Mesendoderm (in vitro differentiated cells): Measurements from ENCODE around the gene MCAM.

Experiments
- DNase-seq: peaks from one replicate; pipeline ENCODE4 v3.0.0; 2013
- H2AK5ac ChIP-seq: 2 replicates; pipeline ENCODE4 v1.6.1; 2013; ENCODE audit warnings: low read length, inconsistent platforms
- H2BK120ac ChIP-seq: 2 replicates; pipeline ENCODE4 v1.6.1; 2013; ENCODE audit warnings: low read depth, mild to moderate bottlenecking, low read length, moderate library complexity, mixed read lengths
- H2BK15ac ChIP-seq: replicated peaks from 2 replicates; pipeline ENCODE4 v1.6.1; 2013; ENCODE audit warnings: low read depth, mild to moderate bottlenecking, moderate library complexity
- H2BK5ac ChIP-seq: 2 replicates; pipeline ENCODE4 v1.6.1; 2013; ENCODE audit warnings: low read length, inconsistent platforms
- H3K18ac ChIP-seq: 2 replicates; pipeline ENCODE4 v1.6.1; 2013; ENCODE audit warnings: mild to moderate bottlenecking, low read length, mixed read lengths
- H3K23ac ChIP-seq: one replicate; pipeline ENCODE4 v1.6.1; 2013; ENCODE audit warnings: low read length
- H3K27ac ChIP-seq: 2 replicates; pipeline ENCODE4 v1.5.1; 2013; ENCODE audit warnings: low read depth, mild to moderate bottlenecking, inconsistent platforms, low read length, moderate library complexity
- H3K27me3 ChIP-seq: 2 replicates; pipeline ENCODE4 v1.6.1; 2013; ENCODE audit warnings: low read length, control low read depth, mild to moderate bottlenecking, inconsistent platforms; ENCODE audit not compliant: insufficient read depth, poor library complexity
- H3K36me3 ChIP-seq: 2 replicates; pipeline ENCODE4 v1.6.1; 2013; ENCODE audit warnings: low read length, inconsistent platforms; ENCODE audit not compliant: control insufficient read depth, insufficient read depth
- H3K4ac ChIP-seq: one replicate; pipeline ENCODE4 v1.6.1; 2013; ENCODE audit warnings: low read depth, mild to moderate bottlenecking, low read length, moderate library complexity
- H3K4me1 ChIP-seq: 2 replicates; pipeline ENCODE4 v1.6.1; 2013; ENCODE audit warnings: low read depth, low read length, inconsistent platforms; ENCODE audit not compliant: control insufficient read depth
- H3K4me2 ChIP-seq: 2 replicates; pipeline ENCODE4 v1.6.1; 2013; ENCODE audit warnings: low read length
- H3K4me3 ChIP-seq: 2 replicates; pipeline ENCODE4 v1.5.1; 2013; ENCODE audit warnings: mild to moderate bottlenecking, low read length
- H3K56ac ChIP-seq: one replicate; pipeline ENCODE4 v1.6.1; 2013; ENCODE audit warnings: low read length
- H3K79me1 ChIP-seq: 2 replicates; pipeline ENCODE4 v1.6.1; 2013; ENCODE audit warnings: low read length, inconsistent platforms
- H3K79me2 ChIP-seq: 2 replicates; pipeline ENCODE4 v1.6.1; 2013; ENCODE audit warnings: mild to moderate bottlenecking, low read length; ENCODE audit not compliant: control insufficient read depth, insufficient read depth
- H3K9ac ChIP-seq: 2 replicates; pipeline ENCODE4 v1.6.1; 2013; ENCODE audit warnings: low read length, inconsistent platforms
- H4K5ac ChIP-seq: one replicate; pipeline ENCODE4 v1.6.1; 2013; ENCODE audit warnings: low read length
- H4K8ac ChIP-seq: one replicate; pipeline ENCODE4 v1.6.1; 2013; ENCODE audit warnings: low read depth, mild to moderate bottlenecking, control low read depth, low read length, moderate library complexity
- WGBS: extraction: QIAGEN DNeasy Blood & Tissue Kit; methylation state at CpG from one replicate; pipeline ENCODE4 v1.1.7; 2013; ENCODE audit warnings: low lambda C conversion rate, missing lambda C conversion rate; ENCODE audit not compliant: insufficient coverage; ENCODE audit errors: extremely low coverage; 5-methylcytosine and 5-hydroxymethylcytosine counted together

Gene MCAM

DNA sequence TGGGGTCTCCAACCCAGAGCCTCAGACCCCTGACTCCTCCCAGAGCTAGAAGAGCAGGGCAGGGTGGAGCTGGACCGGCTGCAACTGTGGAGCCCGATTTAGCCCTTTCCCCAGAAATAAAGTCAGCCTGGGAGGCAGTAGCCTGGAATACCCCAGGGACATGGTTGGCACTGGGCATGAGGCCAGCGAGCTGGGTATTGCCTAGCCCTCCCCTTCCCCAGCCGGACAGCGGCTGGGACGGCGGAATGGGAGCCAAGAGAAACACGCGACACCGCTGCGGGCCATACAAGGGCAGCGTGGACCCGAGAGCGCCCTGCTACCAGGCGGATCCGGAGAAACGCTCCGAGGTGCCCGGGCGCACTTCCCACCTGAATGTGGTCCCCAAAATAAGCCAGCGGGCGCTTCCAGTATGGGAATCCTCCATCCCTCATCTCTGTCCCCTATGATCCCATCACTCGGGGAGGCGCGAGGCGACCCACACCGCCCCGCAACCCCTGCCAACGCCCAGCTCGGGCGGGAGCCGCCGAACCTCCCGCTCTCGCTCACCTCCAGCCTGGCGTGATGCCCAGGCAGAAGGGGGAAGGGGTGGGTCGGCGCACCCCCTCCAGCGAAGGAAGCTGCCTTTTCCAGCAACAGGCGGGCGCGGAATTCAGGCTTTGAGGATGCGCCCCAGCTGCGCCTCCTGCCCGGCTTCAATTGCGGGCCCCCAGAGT is 758 bp downstream of the MCAM start:
- Histone ChIP-seq H3K23ac (peak overlapping the region; percentile 89), H2BK15ac (no peak overlapping the region), H3K27ac (no peak overlapping the region), H4K5ac (no peak overlapping the region), H3K4ac (no peak overlapping the region), H3K18ac (peak overlapping the region; percentile 44), H3K27me3 (no peaks in the 10 kb centered on the region), H3K9ac (peak overlapping the region; percentile 88), H2BK120ac (no peak overlapping the region), H3K56ac (peak overlapping the region; percentile 90), H3K79me1 (peaks cover 4% of the 10 kb centered on the region), H3K4me3 (peak overlapping the region; percentile 65), H2BK5ac (no peak overlapping the region), H3K36me3 (peaks cover 4% of the 10 kb centered on the region), H3K79me2 (no peaks in the 10 kb centered on the region), H2AK5ac (no peak overlapping the region), H4K8ac (no peak overlapping the region), H3K4me2 (peak overlapping the region; percentile 97), H3K4me1 (peaks cover 37% of the 10 kb centered on the region)
- no peak for DNase-seq
- WGBS: no CpG with 5 or more reads among the region's 46 CpGs

DNA sequence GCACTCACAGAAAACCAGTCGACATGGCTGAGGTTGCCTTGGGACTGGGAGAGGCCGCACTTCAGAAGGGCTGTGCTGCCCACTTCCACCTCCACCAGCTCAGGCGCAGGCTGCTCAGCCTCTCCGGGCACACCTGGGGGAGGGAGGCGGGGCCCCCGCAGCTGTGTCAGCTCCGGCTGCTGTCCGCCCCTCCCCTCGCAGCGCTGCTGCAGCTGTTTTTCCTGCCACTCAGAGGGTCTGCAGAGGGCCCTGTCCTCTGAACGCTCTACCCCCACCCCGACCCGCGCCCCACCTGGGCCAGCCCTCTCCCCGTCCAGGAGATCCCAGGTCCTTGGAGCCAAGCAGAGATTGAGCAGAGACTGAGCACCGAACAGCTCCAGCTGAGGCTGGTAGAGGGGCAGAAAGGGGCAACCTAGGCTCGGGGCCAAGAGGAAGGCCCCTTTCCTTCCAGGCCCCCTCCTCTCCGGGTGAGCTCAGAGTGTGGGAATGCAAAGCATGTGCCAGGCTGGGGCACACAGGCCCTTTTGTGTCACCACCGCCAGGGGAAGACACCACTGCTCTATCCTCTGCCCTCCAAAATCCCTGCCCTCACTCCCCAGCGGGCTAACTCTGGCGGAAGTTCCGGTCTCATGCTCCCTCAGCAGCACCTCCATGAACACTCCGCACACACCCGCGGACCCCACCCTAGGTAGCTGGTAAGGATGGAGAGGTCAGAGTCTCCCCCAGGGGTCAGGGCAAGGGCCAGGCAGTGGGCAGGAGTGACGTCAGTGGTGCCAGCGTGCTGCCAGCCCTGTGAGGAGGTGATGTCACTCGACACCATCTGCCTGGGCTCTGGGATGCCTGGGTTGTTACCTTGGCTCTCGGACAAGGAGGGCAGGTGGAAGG is 1.6 kb downstream of the MCAM start:
- H2AK5ac ChIP-seq: no peak overlapping the region
- H2BK120ac ChIP-seq: no peak overlapping the region
- peak overlapping the region; percentile 90 for H3K56ac ChIP-seq
- H3K36me3 ChIP-seq: peaks cover 4% of the 10 kb centered on the region
- peak; percentile 92 for DNase-seq
- H3K79me1 ChIP-seq: peaks cover 4% of the 10 kb centered on the region
- H2BK15ac ChIP-seq: no peak overlapping the region
- H3K4me3 ChIP-seq: peak overlapping the region; percentile 65
- peak overlapping the region; percentile 88 for H3K9ac ChIP-seq
- H3K18ac ChIP-seq: no peak overlapping the region
- H3K27ac ChIP-seq: no peak overlapping the region
- WGBS: no CpG with 5 or more reads among the region's 29 CpGs
- no peak overlapping the region for H4K8ac ChIP-seq
- H3K79me2 ChIP-seq: no peaks in the 10 kb centered on the region
- H3K4me1 ChIP-seq: peaks cover 35% of the 10 kb centered on the region
- no peak overlapping the region for H4K5ac ChIP-seq
- H3K4me2 ChIP-seq: peak overlapping the region; percentile 97
- H3K23ac ChIP-seq: peak overlapping the region; percentile 89
- no peak overlapping the region for H2BK5ac ChIP-seq
- no peak overlapping the region for H3K4ac ChIP-seq
- H3K27me3 ChIP-seq: no peaks in the 10 kb centered on the region

DNA sequence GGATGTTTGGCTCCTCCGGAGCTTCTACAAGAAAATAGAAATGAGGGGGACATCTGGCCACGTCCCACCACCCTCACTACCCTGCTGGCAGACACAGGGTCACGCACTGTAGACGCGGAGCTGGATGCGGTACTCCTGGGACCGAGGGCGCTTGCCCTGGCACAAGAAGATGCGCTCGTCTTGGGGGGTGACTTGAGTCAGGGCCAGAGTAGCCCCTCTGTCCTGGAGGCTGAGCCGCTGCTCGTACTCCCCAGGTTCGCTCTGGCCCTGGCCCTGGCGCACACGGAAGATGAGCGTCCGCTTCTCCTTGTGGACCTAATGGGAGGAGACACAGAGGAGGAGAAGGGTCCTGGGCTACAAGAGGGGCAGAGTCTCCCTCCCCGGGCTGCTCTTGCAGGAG is 2.2 kb downstream of the MCAM start:
- Histone ChIP-seq H2AK5ac (no peak overlapping the region), H3K79me2 (no peaks in the 10 kb centered on the region), H2BK120ac (no peak overlapping the region), H3K9ac (peak overlapping the region; percentile 88), H3K18ac (no peak overlapping the region), H3K4me2 (peak overlapping the region; percentile 97), H3K4me1 (peaks cover 32% of the 10 kb centered on the region), H3K4me3 (no peak overlapping the region), H2BK5ac (no peak overlapping the region), H3K27ac (no peak overlapping the region), H3K56ac (peak overlapping the region; percentile 90), H4K5ac (no peak overlapping the region), H3K36me3 (peaks cover 4% of the 10 kb centered on the region), H4K8ac (no peak overlapping the region), H3K4ac (no peak overlapping the region), H2BK15ac (no peak overlapping the region), H3K79me1 (peaks cover 4% of the 10 kb centered on the region), H3K27me3 (no peaks in the 10 kb centered on the region), H3K23ac (no peak overlapping the region)
- DNase-seq: no peak
- WGBS: no CpG with 5 or more reads among the region's 18 CpGs

DNA sequence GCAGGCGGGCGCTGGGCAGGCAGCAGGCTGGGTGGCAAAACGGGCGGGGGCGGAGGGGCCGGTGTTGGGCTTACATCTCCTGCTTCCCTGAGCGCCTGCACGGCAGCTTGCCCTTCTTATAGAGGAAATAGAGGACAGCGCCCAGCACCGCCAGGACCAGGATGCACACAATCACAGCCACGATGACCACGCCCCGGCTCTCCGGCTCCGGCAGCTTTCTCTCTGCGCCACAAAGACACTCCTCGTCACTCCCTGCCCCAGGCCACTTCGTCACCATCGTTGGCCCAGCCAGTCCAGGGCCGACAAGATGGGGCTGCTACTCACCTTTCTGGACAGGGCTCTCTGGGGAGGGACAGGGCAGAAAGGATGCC is 6.3 kb downstream of the MCAM start:
- no peaks in the 10 kb centered on the region for H3K27me3 ChIP-seq
- DNase-seq: no peak

DNA sequence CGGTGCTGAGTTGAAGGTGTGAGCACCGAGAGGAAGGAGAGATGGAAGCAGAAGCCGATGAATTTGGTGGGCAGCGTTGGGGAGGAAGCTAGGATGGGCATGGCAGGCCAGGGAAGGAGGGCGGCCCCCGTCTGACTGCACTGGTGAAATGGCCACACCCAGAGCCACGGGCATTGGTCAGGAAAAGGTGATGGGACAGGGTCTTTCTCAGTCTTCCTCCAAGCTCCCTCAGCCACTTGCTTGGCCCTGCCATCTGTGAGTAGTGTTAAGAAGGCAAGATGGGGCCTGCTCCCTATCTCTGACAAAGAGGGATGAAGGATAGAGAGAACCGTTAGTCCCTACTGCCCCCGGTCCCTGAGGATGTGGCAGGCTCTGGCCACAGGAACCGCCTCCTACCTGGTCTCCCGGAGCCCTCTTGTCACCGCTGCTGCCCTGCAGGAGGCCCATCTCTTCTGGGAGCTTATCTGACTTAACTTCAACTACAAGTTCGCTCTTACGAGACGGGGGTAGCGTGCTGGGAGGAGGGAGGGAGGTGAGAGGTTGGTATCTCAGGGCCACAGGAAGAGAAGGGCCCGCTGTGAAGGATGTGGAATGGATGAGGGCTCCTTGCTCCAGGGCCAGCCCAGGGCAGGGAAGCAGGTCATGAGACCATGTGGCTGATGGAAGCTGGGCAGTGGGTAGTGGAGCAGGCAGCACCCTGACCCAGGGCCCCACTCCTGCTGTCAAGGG is 6.8 kb downstream of the MCAM start:
- no peak overlapping the region for H3K4ac ChIP-seq
- no CpG with 5 or more reads among the region's 17 CpGs for WGBS
- H2BK15ac ChIP-seq: no peak overlapping the region
- H3K56ac ChIP-seq: no peak overlapping the region
- no peak overlapping the region for H2AK5ac ChIP-seq
- H4K5ac ChIP-seq: no peak overlapping the region
- H3K4me2 ChIP-seq: no peak overlapping the region
- peaks cover 2% of the 10 kb centered on the region for H3K4me1 ChIP-seq
- H3K23ac ChIP-seq: no peak overlapping the region
- no peak overlapping the region for H3K18ac ChIP-seq
- H2BK120ac ChIP-seq: no peak overlapping the region
- no peak overlapping the region for H3K4me3 ChIP-seq
- H3K79me2 ChIP-seq: no peaks in the 10 kb centered on the region
- no peak overlapping the region for H3K27ac ChIP-seq
- H3K36me3 ChIP-seq: peaks cover 6% of the 10 kb centered on the region
- H3K9ac ChIP-seq: no peak overlapping the region
- peak; percentile 91 for DNase-seq
- no peak overlapping the region for H4K8ac ChIP-seq
- no peaks in the 10 kb centered on the region for H3K27me3 ChIP-seq
- H2BK5ac ChIP-seq: no peak overlapping the region
- peaks cover 2% of the 10 kb centered on the region for H3K79me1 ChIP-seq

More for the DNA sequence above, 6.3 kb downstream of the MCAM start:
- Histone ChIP-seq H3K27ac (no peak overlapping the region), H3K79me1 (peaks cover 3% of the 10 kb centered on the region), H4K5ac (no peak overlapping the region), H2AK5ac (no peak overlapping the region), H3K23ac (no peak overlapping the region), H3K9ac (no peak overlapping the region), H2BK5ac (no peak overlapping the region), H3K18ac (no peak overlapping the region), H2BK15ac (no peak overlapping the region), H3K56ac (peak overlapping the region; percentile 51), H3K79me2 (no peaks in the 10 kb centered on the region), H2BK120ac (no peak overlapping the region), H3K4me3 (no peak overlapping the region), H3K4ac (no peak overlapping the region), H4K8ac (no peak overlapping the region), H3K4me1 (peaks cover 5% of the 10 kb centered on the region), H3K36me3 (peaks cover 6% of the 10 kb centered on the region), H3K4me2 (no peak overlapping the region)
- no CpG with 5 or more reads among the region's 20 CpGs for WGBS
